K562 (cell line): ENCODE results near the gene RDM1. TPM values are rescaled to one million over a fixed set of nuclear protein-coding genes. Genes with fewer than 3 reads are reported as not detected.

Source experiments
- CHAMP1 ChIP-seq: fragments of 450-650 bp; IDR thresholded peaks from 2 replicates; pipeline ENCODE4 v1.6.1; 2016; ENCODE audit warnings: mild to moderate bottlenecking
- GTF2A2 ChIP-seq: IDR thresholded peaks from 2 replicates; pipeline ENCODE4 v1.6.1; 2016; ENCODE audit warnings: mild to moderate bottlenecking, missing genetic modification characterization, missing compliant biosample characterization
- HSF4 ChIP-seq: fragments of 250-450 bp; sonication (Bioruptor Pico); IDR thresholded peaks from 2 replicates; pipeline ENCODE4 v2.1.2; 2022; ENCODE audit warnings: mild to moderate bottlenecking, moderate library complexity, borderline replicate concordance
- MAFF ChIP-seq: IDR thresholded peaks from 2 replicates; pipeline ENCODE4 v1.6.1; 2012; ENCODE audit warnings: low read length, improper control_type of control experiment
- MTA2 ChIP-seq: fragments of 450-650 bp; IDR thresholded peaks from 2 replicates; pipeline ENCODE4 v1.6.1; 2016; ENCODE audit warnings: low read depth
- MTF1 ChIP-seq: fragments of 250-450 bp; sonication (Bioruptor Pico); IDR thresholded peaks from 2 replicates; pipeline ENCODE4 v1.9.0; 2021; ENCODE audit warnings: moderate library complexity, mild to moderate bottlenecking, inconsistent platforms, borderline replicate concordance
- MXI1 ChIP-seq: IDR thresholded peaks from 2 replicates; pipeline ENCODE4 v1.6.1; 2011; ENCODE audit warnings: low read depth, mild to moderate bottlenecking, improper control_type of control experiment, low read length
- NFIC ChIP-seq: fragments of 450-650 bp; IDR thresholded peaks from 2 replicates; pipeline ENCODE4 v1.6.1; 2017; ENCODE audit warnings: mild to moderate bottlenecking, inconsistent platforms
- POLR2AphosphoS5 ChIP-seq: IDR thresholded peaks from 2 replicates; pipeline ENCODE4 v1.6.1; 2011; ENCODE audit warnings: mild to moderate bottlenecking, low read depth, low read length, moderate library complexity; ENCODE audit not compliant: control insufficient read depth, insufficient read depth
- POLR2B ChIP-seq: fragments of 450-650 bp; IDR thresholded peaks from 2 replicates; pipeline ENCODE4 v1.6.1; 2018; ENCODE audit warnings: low read depth; ENCODE audit not compliant: partially characterized antibody
- POLR2G ChIP-seq: fragments of 200-400 bp; formaldehyde crosslinking; IDR thresholded peaks from 2 replicates; pipeline ENCODE4 v1.6.1; 2017; ENCODE audit warnings: low read depth, mild to moderate bottlenecking, antibody characterized with exemption, low read length, moderate library complexity
- SMAD3 ChIP-seq: fragments of 450-650 bp; formaldehyde crosslinking; conservative IDR thresholded peaks from 2 replicates; pipeline ENCODE4 v1.4.0; 2020; ENCODE audit warnings: mild to moderate bottlenecking
- SPI1 ChIP-seq: IDR thresholded peaks from 2 replicates; pipeline ENCODE4 v1.6.1; 2011; ENCODE audit warnings: low read depth, low read length, control low read depth, borderline replicate concordance
- SUPT5H ChIP-seq: fragments of 450-650 bp; IDR thresholded peaks from 2 replicates; pipeline ENCODE4 v1.6.1; 2016
- TFE3 ChIP-seq: fragments of 450-650 bp; formaldehyde crosslinking; IDR thresholded peaks from 2 replicates; pipeline ENCODE4 v1.4.0; 2020; ENCODE audit warnings: mild to moderate bottlenecking, mixed read lengths
- TSC22D4 ChIP-seq: fragments of 450-650 bp; IDR thresholded peaks from 2 replicates; pipeline ENCODE4 v1.6.1; 2016; ENCODE audit warnings: missing genetic modification characterization, missing biosample characterization, control low read depth
- ZNF146 ChIP-seq: IDR thresholded peaks from one replicate; pipeline ENCODE4 v1.6.1; 2018; ENCODE audit warnings: missing compliant biosample characterization; ENCODE audit not compliant: unreplicated experiment
- ZNF324 ChIP-seq: fragments of 250-450 bp; sonication (Bioruptor Pico); IDR thresholded peaks from 2 replicates; pipeline ENCODE4 v1.4.0; 2020; ENCODE audit warnings: mild to moderate bottlenecking
- ZNF707 ChIP-seq: fragments of 250-450 bp; sonication (Bioruptor Pico); conservative IDR thresholded peaks from 2 replicates; pipeline ENCODE4 v1.8.0; 2022; ENCODE audit warnings: inconsistent platforms, mild to moderate bottlenecking, moderate library complexity
- polyA plus RNA-seq, 8 experiments: library from polyadenylated mRNA; depleted of rRNA in 4 of 8; stranded (reverse) in 5 of 8; unstranded in 3 of 8; fragments of >200 nt; fragmentation: Nextera tagmentation in 2 of 8; fragmentation: Illumina TruSeq in 1 of 8; extraction: Ambion mirVana in 2 of 8; extraction: Trizol in 1 of 8; gene quantifications; 2 replicates each; pipeline versions ENCODE4 v1.2.1 to v1.2.3, GENCODE V29; 2011 to 2014; ENCODE audit warnings: inconsistent platforms in 1 of 8, missing spikeins in 1 of 8
- total RNA-seq, 7 experiments: library from RNA; depleted of rRNA in 6 of 7; stranded (reverse); fragments of >200 nt in 6 of 7; fragmentation: Illumina TruSeq in 2 of 7; extraction: Trizol in 2 of 7; gene quantifications; 2 replicates each; pipeline versions ENCODE4 v1.2.1 to v1.2.3, GENCODE V29; 2011 to 2021; ENCODE audit warnings: low replicate concordance in 1 of 7
- TF ChIP-seq, protein P1 (sequence below), 2 experiments: IDR thresholded peaks; 2 replicates each; pipeline ENCODE4 v1.6.1; 2011; ENCODE audit warnings: borderline replicate concordance in 1 of 2, control low read depth in 1 of 2, low read depth in 1 of 2, low read length in 1 of 2, mild to moderate bottlenecking in 1 of 2, mixed read lengths in 1 of 2, moderate library complexity in 1 of 2; ENCODE audit not compliant: insufficient read depth in 1 of 2, insufficient read length in 1 of 2, poor library complexity in 1 of 2, severe bottlenecking in 1 of 2; ENCODE audit errors: extremely low read depth in 1 of 2

The RDM1 gene
- total and polyA plus RNA-seq, 9 of the 15 experiments (the other 6 are each of a cell fraction or from before 2014, with no cell fraction given), result 2.5 to 11.2 (median 5.4) TPM

GRCh38 chr17:35942588-35943186 lies 12.1 kb upstream of the RDM1 start (continued):
- TF ChIP-seq, protein P1, sequence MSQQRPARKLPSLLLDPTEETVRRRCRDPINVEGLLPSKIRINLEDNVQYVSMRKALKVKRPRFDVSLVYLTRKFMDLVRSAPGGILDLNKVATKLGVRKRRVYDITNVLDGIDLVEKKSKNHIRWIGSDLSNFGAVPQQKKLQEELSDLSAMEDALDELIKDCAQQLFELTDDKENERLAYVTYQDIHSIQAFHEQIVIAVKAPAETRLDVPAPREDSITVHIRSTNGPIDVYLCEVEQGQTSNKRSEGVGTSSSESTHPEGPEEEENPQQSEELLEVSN (IDR thresholded peaks at IDR 0.05; ENCODE audit: borderline replicate concordance in 1 of 2, extremely low read depth in 1 of 2, insufficient read depth in 1 of 2, insufficient read length in 1 of 2, low read depth in 1 of 2, low read length in 1 of 2, poor library complexity in 1 of 2, severe bottlenecking in 1 of 2), result no peak
- no peak for TF ChIP-seq POLR2G
- TF ChIP-seq MTF1 (CRISPR knock-in tag), result no peak
- no peak for TF ChIP-seq TFE3
- no peak for TF ChIP-seq SMAD3 (CRISPR knock-in tag)
- TF ChIP-seq POLR2B, result no peak
- TF ChIP-seq ZNF707 (CRISPR knock-in tag), result no peak
- TF ChIP-seq TSC22D4 (tag), result no peak
- no peak for TF ChIP-seq CHAMP1
- TF ChIP-seq ZNF324 (CRISPR knock-in tag), result no peak
- no peak for TF ChIP-seq GTF2A2
- no peak for TF ChIP-seq MXI1
- TF ChIP-seq NFIC, result peak; percentile 77
- peak; percentile 44; the same call in 1 of the 2 replicates for TF ChIP-seq MTA2
- peak; percentile 63; the same call in 1 of the 2 replicates for TF ChIP-seq POLR2AphosphoS5
- TF ChIP-seq SUPT5H, result no peak
- no peak for TF ChIP-seq HSF4 (CRISPR knock-in tag)
- TF ChIP-seq SPI1, result 0 out of 2 replicates have a peak, but pooled peaks have one; percentile 8
- TF ChIP-seq ZNF146 (CRISPR knock-in tag), result no peak
- no peak for TF ChIP-seq MAFF
